Pancreas (tissue), 10 donors: ENCODE measurements around the gene SPRR2G. TPM values are rescaled to one million over a fixed set of nuclear protein-coding genes. Genes with fewer than 3 reads are reported as not detected.
"Not testable (repeated sequence)": the region's sequence is repeated elsewhere in the genome, so short reads cannot be mapped to it uniquely, and the experiment has no call there.

ENCODE experiments used
- ATAC-seq, 4 donors: fragments of 200-7000 bp; cut with Tn5 transposase; one replicate each; pipeline versions ENCODE4 v1.8.0 to v1.9.1; 2020; ENCODE audit warnings: mild to moderate bottlenecking in 4 of 4, moderate library complexity in 4 of 4
- DNase-seq, 6 donors: peaks; one replicate each; pipeline ENCODE4 v3.0.0-alpha.2; 2020
- FAIRE-seq: peaks from 2 replicates; lab custom pipeline; 2012; peaks lifted over from hg19 to GRCh38; lab: Jason Lieb, UNC
- H3K27ac ChIP-seq, 4 donors: fragments of 200-600 bp; sonication (generic); 1 replicate in 3 of 4; 2 replicates in 1 of 4; pipeline versions ENCODE4 v1.5.0 to v1.8.0; 2020
- H3K27me3 ChIP-seq, 4 donors: fragments of 200-600 bp; one replicate each; pipeline ENCODE4 v1.8.0; 2021
- H3K36me3 ChIP-seq, 3 donors: fragments of 200-600 bp; sonication (generic) in 1 of 3; one replicate each; pipeline versions ENCODE4 v1.5.0 to v1.8.0; 2020 to 2021
- H3K4me1 ChIP-seq, 3 donors: fragments of 200-600 bp; one replicate each; pipeline ENCODE4 v1.8.0; 2021
- H3K4me3 ChIP-seq, 4 donors: fragments of 200-600 bp; sonication (generic) in 2 of 4; one replicate each; pipeline versions ENCODE4 v1.5.0 to v1.8.0; 2020 to 2021
- H3K9me3 ChIP-seq, 4 donors: fragments of 200-600 bp; one replicate each; pipeline ENCODE4 v1.8.0; 2021
- CTCF ChIP-seq, 4 donors: fragments of 200-600 bp; sonication (generic) in 3 of 4; IDR thresholded peaks; one replicate each; pipeline versions ENCODE4 v1.5.0 to v1.8.0; 2021; ENCODE audit warnings: antibody characterized with exemption in 4 of 4
- WGBS, 2 donors: extraction: QIAGEN DNeasy Blood & Tissue Kit; methylation state at CpG; one replicate each; pipeline ENCODE4 v1.1.7; 2013; 5-methylcytosine and 5-hydroxymethylcytosine counted together
- intact Hi-C, 3 donors: fragments of 100-400 bp; cut with DNase I; formaldehyde crosslinking; loops; one replicate each; pipeline versions ENCODE4 v1.11.1 to v1.14.2; 2022
- polyA plus RNA-seq, 2 donors: library from polyadenylated mRNA; stranded (reverse); fragments of 200-250 nt; gene quantifications; one replicate each; pipeline ENCODE4 v1.2.3, GENCODE V29; 2013
- total RNA-seq, 6 donors: library from RNA; stranded (reverse); fragmentation: NEBNext Ultra II Directional in 4 of 6; extraction: Animal tissue kit (Norgen Biotek cat#: 25700) in 4 of 6; gene quantifications; one replicate each; pipeline versions ENCODE4 v1.2.1 to v1.2.4, GENCODE V29; 2021 to 2023
- donor health status: healthy with polysubstance abuse.
- donor health status: DM: no; HTN: no; CAD: no; lungs with moderate emphysema.
- donor health status: DM: no; HTN: no; CAD: no.
- donor health status: control.
- donor health status: control.
- donor health status: Bipolar disorder and iron deficiency.
- donor health status: DM: yes; HTN: yes; CAD: no.
- donor health status: DM: no; HTN: no; CAD: no.
- donor health status: DM: no; HTN: no; CAD: no.
- donor health status: DM: yes; HTN: yes; CAD: no.

The SPRR2G gene
- total and polyA plus RNA-seq, 8 donors = not detected

- peaks cover 8 to 22% (median 14%) of the 10 kb centered on the region in 3 donors for H3K4me1 ChIP-seq
- DNase-seq = peak; percentile 24 to 67 (median 53)
- 10 to 17% methylated on average over 3 of the region's 3 CpGs for WGBS, 2 donors
- H3K27ac ChIP-seq = peak overlapping the region; percentile 31 to 59 (median 48)
- no peak for TF ChIP-seq CTCF (IDR thresholded peaks at IDR 0.05)
- ATAC-seq = peak; percentile 61 to 80 (median 77)
- no peaks in the 10 kb centered on the region for H3K27me3 ChIP-seq
- no peaks in the 10 kb centered on the region for H3K36me3 ChIP-seq
- H3K9me3 ChIP-seq = no peaks in the 10 kb centered on the region
- H3K4me3 ChIP-seq = no peak overlapping the region
- intact Hi-C loops = no loop called here
- FAIRE-seq = no peak
Measured at GRCh38 chr1:153119491-153119971, 31.2 kb downstream of the SPRR2G start.

- H3K27me3 ChIP-seq, ATAC-seq, intact Hi-C loops, H3K36me3 ChIP-seq, DNase-seq, H3K9me3 ChIP-seq, FAIRE-seq, H3K4me3 ChIP-seq, H3K27ac ChIP-seq: not testable (repeated sequence)
- H3K4me1 ChIP-seq = peaks cover 2 to 12% (median 8%) of the 10 kb centered on the region in 3 donors
Measured at GRCh38 chr1:153115264-153115663, 35.4 kb downstream of the SPRR2G start.

- no peak within 1 kb of the TSS for H3K27ac ChIP-seq
- H3K4me1 ChIP-seq = no peaks in the 10 kb centered on the region
- TF ChIP-seq CTCF (IDR thresholded peaks at IDR 0.05) = no peak
- ATAC-seq (no peak), DNase-seq (no peak), FAIRE-seq (no peak)
- no peaks in the 10 kb centered on the region for H3K9me3 ChIP-seq
- intact Hi-C loops = no loop called here
- WGBS, 2 donors = 86% methylated on average over 3 of the region's 3 CpGs
- no peaks in the 10 kb centered on the region for H3K36me3 ChIP-seq
- H3K4me3 ChIP-seq = no peak within 1 kb of the TSS
- no peaks in the 10 kb centered on the region for H3K27me3 ChIP-seq
Measured at GRCh38 chr1:153113416-153113815, 37.3 kb downstream of the SPRR2G start, which contains the start of gene SPRR2F. TSS of gene SPRR2F (minus strand) at chr1:153113516. CDS start at chr1:153112733, 783 bp downstream.

- ATAC-seq, H3K4me1 ChIP-seq, H3K9me3 ChIP-seq, H3K4me3 ChIP-seq, H3K27me3 ChIP-seq, FAIRE-seq, H3K27ac ChIP-seq, H3K36me3 ChIP-seq, intact Hi-C loops: not testable (repeated sequence)
- 50 to 53% methylated on average over 5 of the region's 5 CpGs for WGBS, 2 donors
- peak in 2 of 6 donors; percentile 39 to 49 for DNase-seq
Measured at GRCh38 chr1:153112454-153112853, 38.2 kb downstream of the SPRR2G start.

GRCh38 chr1:153100245-153100644 is 50.4 kb downstream of the SPRR2G start:
- intact Hi-C loops = no loop called here
- no peak for FAIRE-seq
- H3K36me3 ChIP-seq = no peaks in the 10 kb centered on the region
- DNase-seq = no peak
- H3K9me3 ChIP-seq = no peaks in the 10 kb centered on the region
- H3K4me1 ChIP-seq = no peaks in the 10 kb centered on the region
- H3K4me3 ChIP-seq = no peak overlapping the region
- 90 to 93% methylated on average over 5 of the region's 5 CpGs for WGBS, 2 donors
- no peak overlapping the region for H3K27ac ChIP-seq
- H3K27me3 ChIP-seq = peaks cover 0 to 2% (median 0%) of the 10 kb centered on the region in 4 donors
- TF ChIP-seq CTCF (IDR thresholded peaks at IDR 0.05) = no peak
- no peak for ATAC-seq

Other genes starting within 250 kb of the SPRR2G start
- not detected for gene IVL, start 242.3 kb downstream of the SPRR2G start, total RNA-seq
- gene IVL, start 242.3 kb downstream of the SPRR2G start, polyA plus RNA-seq = under 1 TPM in 1 of 2 donors, not detected in 1; 0.02 TPM
- gene SPRR5, start 203.7 kb downstream of the SPRR2G start, total RNA-seq = not detected
- not detected for gene SPRR5, start 203.7 kb downstream of the SPRR2G start, polyA plus RNA-seq
- gene SPRR4, start 180.2 kb downstream of the SPRR2G start, total RNA-seq = not detected
- gene SPRR4, start 180.2 kb downstream of the SPRR2G start, polyA plus RNA-seq = not detected
- not detected for gene SPRR1A, start 166.8 kb downstream of the SPRR2G start, total RNA-seq
- not detected for gene SPRR1A, start 166.8 kb downstream of the SPRR2G start, polyA plus RNA-seq
- gene SPRR3, start 149.1 kb downstream of the SPRR2G start, total RNA-seq = not detected
- 1 to 10 TPM; 2.8 to 3.2 TPM for gene SPRR3, start 149.1 kb downstream of the SPRR2G start, polyA plus RNA-seq
- not detected for gene SPRR1B, start 119.7 kb downstream of the SPRR2G start, total RNA-seq
- gene SPRR1B, start 119.7 kb downstream of the SPRR2G start, polyA plus RNA-seq = under 1 TPM in 1 of 2 donors, not detected in 1; 0.65 TPM
- not detected for gene SPRR2D, start 109.8 kb downstream of the SPRR2G start, total RNA-seq
- gene SPRR2D, start 109.8 kb downstream of the SPRR2G start, polyA plus RNA-seq = under 1 TPM in 1 of 2 donors, not detected in 1; 0.53 TPM
- gene SPRR2A, start 93.4 kb downstream of the SPRR2G start, total RNA-seq = not detected
- under 1 TPM in 1 of 2 donors, not detected in 1; 0.68 TPM for gene SPRR2A, start 93.4 kb downstream of the SPRR2G start, polyA plus RNA-seq
- not detected for gene SPRR2B, start 79.3 kb downstream of the SPRR2G start, total RNA-seq
- gene SPRR2B, start 79.3 kb downstream of the SPRR2G start, polyA plus RNA-seq = not detected
- gene SPRR2E, start 56.4 kb downstream of the SPRR2G start, total RNA-seq = not detected
- under 1 TPM in 1 of 2 donors, not detected in 1; 0.26 TPM for gene SPRR2E, start 56.4 kb downstream of the SPRR2G start, polyA plus RNA-seq
- under 1 TPM in 1 of 6 donors, not detected in 5; 0.35 TPM for gene SPRR2F, start 37.4 kb downstream of the SPRR2G start, total RNA-seq
- gene SPRR2F, start 37.4 kb downstream of the SPRR2G start, polyA plus RNA-seq = not detected
- gene LELP1, start 52.5 kb upstream of the SPRR2G start, total RNA-seq = not detected
- gene LELP1, start 52.5 kb upstream of the SPRR2G start, polyA plus RNA-seq = not detected
- gene PRR9, start 66.7 kb upstream of the SPRR2G start, total RNA-seq = not detected
- gene PRR9, start 66.7 kb upstream of the SPRR2G start, polyA plus RNA-seq = not detected
- not detected for gene LORICRIN, start 108.8 kb upstream of the SPRR2G start, total RNA-seq
- gene LORICRIN, start 108.8 kb upstream of the SPRR2G start, polyA plus RNA-seq = not detected
- gene PGLYRP3, start 162.1 kb upstream of the SPRR2G start, total RNA-seq = not detected
- not detected for gene PGLYRP3, start 162.1 kb upstream of the SPRR2G start, polyA plus RNA-seq
- under 1 TPM in 1 of 6 donors, not detected in 5; 0.37 TPM for gene PGLYRP4, start 198.0 kb upstream of the SPRR2G start, total RNA-seq
- gene PGLYRP4, start 198.0 kb upstream of the SPRR2G start, polyA plus RNA-seq = not detected
- gene S100A9, start 207.0 kb upstream of the SPRR2G start, total RNA-seq = 10 to 100 TPM in 3 of 6 donors, 1 to 10 TPM in 3; 3.9 to 49.0 (median 21.2) TPM
- gene S100A9, start 207.0 kb upstream of the SPRR2G start, polyA plus RNA-seq = 10 to 100 TPM; 51.4 to 79.6 TPM
- 1 to 10 TPM in 3 of 6 donors, under 1 TPM in 2, not detected in 1; 0.44 to 3.3 (median 1.1) TPM for gene S100A12, start 224.7 kb upstream of the SPRR2G start, total RNA-seq
- gene S100A12, start 224.7 kb upstream of the SPRR2G start, polyA plus RNA-seq = 1 to 10 TPM; 2.6 to 5.2 TPM
- gene S100A8, start 240.2 kb upstream of the SPRR2G start, total RNA-seq = 10 to 100 TPM in 3 of 6 donors, 1 to 10 TPM in 3; 2.0 to 36.1 (median 12.1) TPM
- gene S100A8, start 240.2 kb upstream of the SPRR2G start, polyA plus RNA-seq = 10 to 100 TPM; 26.1 to 41.9 TPM